Right cardiac atrium (tissue), 5 donors: Measurements from ENCODE around the gene B4GALNT1. TPM values are rescaled to one million over a fixed set of nuclear protein-coding genes. Genes with fewer than 3 reads are reported as not detected.
A peak's percentile ranks its signal among the peaks of the same experiment; 100 is the strongest.
"Not testable (repeated sequence)": the region's sequence is repeated elsewhere in the genome, so short reads cannot be mapped to it uniquely, and the experiment has no call there.

Source experiments
- ATAC-seq, 2 donors: fragments of 200-7000 bp; cut with Tn5 transposase; one replicate each; pipeline versions ENCODE4 v1.8.0 to v1.9.1; 2020; ENCODE audit warnings: moderate library complexity in 2 of 2, mild to moderate bottlenecking in 1 of 2
- DNase-seq, 3 donors: peaks; one replicate each; pipeline ENCODE4 v3.0.0-alpha.2; 2020
- H3K27ac ChIP-seq: one replicate; pipeline ENCODE4 v1.5.1; 2013; ENCODE audit warnings: mild to moderate bottlenecking, low read length, control low read depth, moderate library complexity
- H3K27me3 ChIP-seq: one replicate; pipeline ENCODE4 v1.6.1; 2013; ENCODE audit not compliant: control insufficient read depth, insufficient read depth
- H3K4me1 ChIP-seq: one replicate; pipeline ENCODE4 v1.6.1; 2013; ENCODE audit warnings: low read length; ENCODE audit not compliant: control insufficient read depth, insufficient read depth
- H3K4me3 ChIP-seq: one replicate; pipeline ENCODE4 v1.5.1; 2013; ENCODE audit warnings: low read length, control low read depth
- H3K9me3 ChIP-seq: one replicate; pipeline ENCODE4 v1.6.1; 2013; ENCODE audit warnings: low read length; ENCODE audit not compliant: control insufficient read depth
- WGBS: extraction: QIAGEN DNeasy Blood & Tissue Kit; methylation state at CpG from one replicate; pipeline ENCODE4 v1.1.7; 2013; 5-methylcytosine and 5-hydroxymethylcytosine counted together
- intact Hi-C, 4 donors: fragments of 100-400 bp; cut with DNase I; formaldehyde crosslinking; loops; one replicate each; pipeline versions ENCODE4 v1.11.0 to v1.14.0; 2022 to 2023
- polyA plus RNA-seq: library from polyadenylated mRNA; stranded (reverse); fragments of 200-250 nt; gene quantifications from one replicate; pipeline ENCODE4 v1.2.3, GENCODE V29; 2013
- total RNA-seq, 4 donors: library from RNA; stranded (reverse); fragmentation: NEBNext Ultra II Directional; extraction: Animal tissue kit (Norgen Biotek cat#: 25700); gene quantifications; one replicate each; pipeline ENCODE4 v1.2.1, GENCODE V29; 2021
- donor health status: healthy with polysubstance abuse.
- donor health status: DM: no; HTN: yes; CAD: no.
- donor health status: DM: no; HTN: no; CAD: no.
- donor health status: DM: no; HTN: yes; CAD: no; lungs with severe emphysema.
- donor health status: DM: yes; HTN: yes; CAD: no.

The B4GALNT1 gene
- total and polyA plus RNA-seq, 5 donors, result 1.2 to 3.3 (median 2.3) TPM

DNA sequence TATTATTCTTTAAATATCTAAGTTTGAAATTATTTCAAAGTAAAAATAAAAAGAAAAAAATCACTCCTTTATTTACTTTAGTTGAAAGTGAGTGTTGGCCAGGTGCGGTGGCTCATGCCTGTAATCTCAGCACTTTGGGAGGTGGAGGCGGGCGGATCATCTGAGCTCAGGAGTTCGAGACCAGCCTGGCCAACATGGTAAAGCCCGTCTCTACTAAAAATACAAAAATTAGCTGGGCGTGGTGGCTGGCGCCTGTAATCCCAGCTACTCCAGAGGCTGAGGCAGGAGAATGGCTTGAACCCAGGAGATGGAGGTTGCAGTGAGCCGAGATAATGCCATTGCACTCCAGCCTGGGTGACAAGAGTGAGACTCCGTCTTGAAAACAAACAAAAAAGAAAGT, 3.7 kb upstream of the B4GALNT1 start:
- DNase-seq, H3K4me3 ChIP-seq, ATAC-seq, intact Hi-C loops, H3K9me3 ChIP-seq, H3K27ac ChIP-seq, H3K27me3 ChIP-seq, H3K4me1 ChIP-seq: not testable (repeated sequence)
- 81% methylated on average over 9 of the region's 9 CpGs for WGBS

DNA sequence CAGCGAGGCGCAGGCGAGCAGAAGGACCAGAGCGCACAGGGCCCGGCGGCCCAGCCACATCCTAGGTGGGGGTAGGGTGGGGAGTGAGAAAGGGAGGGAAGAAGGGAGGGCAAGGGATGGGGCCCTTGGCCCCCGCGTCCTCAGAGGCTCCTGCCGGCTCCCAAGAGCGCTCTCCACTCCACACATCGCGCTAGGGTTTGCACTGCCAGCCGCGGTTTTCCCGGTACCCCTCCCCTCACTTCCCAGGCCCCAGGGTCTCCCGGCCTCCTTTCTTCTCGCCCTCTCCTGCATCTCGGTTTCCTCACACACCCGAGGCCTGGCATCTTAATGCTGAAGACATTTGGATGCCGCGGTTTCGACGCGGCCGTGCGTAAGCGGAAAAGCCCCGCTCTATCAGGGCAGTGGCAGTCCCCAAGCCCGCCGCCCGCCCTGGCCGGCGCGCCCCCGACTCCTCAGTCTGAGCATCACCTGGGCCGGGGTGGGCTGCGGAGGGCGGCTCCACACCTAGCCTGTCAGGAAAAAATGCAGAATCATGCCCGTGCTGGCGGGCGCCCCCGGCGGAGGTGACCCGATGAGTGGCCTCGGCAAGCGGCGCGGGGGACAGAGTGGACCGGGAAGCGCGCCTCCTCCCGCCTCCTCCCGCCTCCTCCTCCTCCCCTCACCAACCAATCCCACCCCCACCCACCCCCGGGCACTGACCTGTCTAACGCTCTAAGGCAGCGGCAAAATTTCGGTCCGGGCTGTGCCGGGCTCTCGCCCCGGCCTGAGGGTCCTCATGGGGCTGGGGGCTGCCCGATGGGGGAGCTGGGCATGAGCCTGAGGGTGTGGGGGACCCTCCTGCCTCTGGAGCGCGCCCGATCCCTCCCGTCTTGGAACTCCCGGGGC, 686 bp downstream of the B4GALNT1 start:
- Histone ChIP-seq H3K27ac (no peak overlapping the region), H3K27me3 (no peaks in the 10 kb centered on the region), H3K9me3 (no peaks in the 10 kb centered on the region), H3K4me1 (no peaks in the 10 kb centered on the region), H3K4me3 (peak overlapping the region; percentile 50)
- WGBS, result 1% methylated on average over 67 of the region's 67 CpGs
- DNase-seq, result peak in 2 of 3 donors; percentile 59 to 60
- intact Hi-C loops, result no loop called here
- ATAC-seq, result peak; percentile 34 to 57

DNA sequence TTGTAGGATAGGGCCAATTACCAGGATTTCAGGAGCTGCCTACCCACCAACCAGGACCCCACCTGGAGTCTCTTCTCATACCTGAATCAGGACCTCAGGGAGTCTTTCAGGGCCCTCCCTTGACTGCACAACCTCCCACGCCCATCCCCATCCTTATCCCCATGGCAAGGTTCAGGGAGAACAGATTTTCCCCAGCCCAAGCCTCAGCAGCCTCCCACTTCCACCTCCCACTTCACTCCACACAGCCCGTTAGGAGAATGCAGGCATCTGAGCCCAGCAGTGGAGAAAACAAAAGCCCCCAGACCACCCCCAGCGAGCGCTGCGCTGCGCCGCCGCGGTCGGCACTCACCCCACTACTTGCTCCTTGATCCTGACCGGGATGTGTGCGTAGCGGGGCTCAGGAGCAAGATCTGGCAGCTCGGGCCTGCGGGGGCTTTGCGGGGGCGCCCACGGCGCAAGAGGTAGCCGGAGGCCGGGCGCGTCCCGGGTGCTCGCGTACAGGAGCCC, 1.4 kb downstream of the B4GALNT1 start:
- intact Hi-C loops, result no loop called here
- 12% methylated on average over 26 of the region's 26 CpGs for WGBS
- no peak for ATAC-seq
- Histone ChIP-seq H3K27ac (no peak overlapping the region), H3K4me3 (peak overlapping the region; percentile 50), H3K9me3 (no peaks in the 10 kb centered on the region), H3K27me3 (no peaks in the 10 kb centered on the region), H3K4me1 (no peaks in the 10 kb centered on the region)
- peak in 1 of 3 donors; percentile 46 for DNase-seq

DNA sequence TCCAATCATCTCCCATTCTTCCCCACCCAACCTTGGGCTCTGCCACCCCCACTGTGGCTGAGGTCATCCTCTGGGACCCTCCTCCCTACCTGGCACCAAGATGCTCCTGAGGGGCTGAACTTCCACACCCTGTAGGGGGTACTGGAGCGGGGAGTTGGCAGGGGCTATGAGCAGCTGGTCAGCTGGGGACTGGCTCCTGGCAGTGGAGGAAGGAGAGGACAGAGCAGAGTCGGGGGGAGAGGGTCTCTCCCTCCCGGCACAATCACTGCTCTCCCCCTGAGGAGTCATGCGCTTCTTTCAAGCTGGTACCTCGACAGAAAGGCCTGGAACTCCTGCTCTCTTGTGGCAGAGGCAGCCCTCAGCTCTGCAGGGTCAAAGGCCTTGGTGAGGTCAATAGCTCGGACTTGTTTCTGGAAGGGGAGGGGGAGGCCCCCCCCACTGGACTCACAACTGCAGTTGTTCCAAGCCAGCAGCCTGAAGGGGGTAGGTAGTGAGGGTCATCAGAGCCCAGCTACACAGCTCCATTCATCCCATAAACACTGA, 2.0 kb downstream of the B4GALNT1 start:
- Histone ChIP-seq H3K27ac (no peak overlapping the region), H3K9me3 (no peaks in the 10 kb centered on the region), H3K4me1 (no peaks in the 10 kb centered on the region), H3K4me3 (no peak overlapping the region), H3K27me3 (no peaks in the 10 kb centered on the region)
- DNase-seq (no peak), ATAC-seq (no peak)
- intact Hi-C loops, result no loop called here
- 59% methylated on average over 6 of the region's 6 CpGs for WGBS

GRCh38 chr12:57629897-57630471, 3.0 kb downstream of the B4GALNT1 start:
- no peak for DNase-seq
- no peaks in the 10 kb centered on the region for H3K4me1 ChIP-seq
- H3K27ac ChIP-seq, result no peak overlapping the region
- ATAC-seq, result no peak
- H3K9me3 ChIP-seq, result no peaks in the 10 kb centered on the region
- WGBS, result 86% methylated on average over 5 of the region's 5 CpGs
- H3K27me3 ChIP-seq, result no peaks in the 10 kb centered on the region
- intact Hi-C loops, result loop anchor here in 1 of 4 donors (10.0 kb wide), 1 partner anchor 165 kb away; no protein-coding TSS in a partner anchor
- H3K4me3 ChIP-seq, result no peak overlapping the region

GRCh38 chr12:57628280-57629191, 4.5 kb downstream of the B4GALNT1 start:
- Histone ChIP-seq H3K4me3 (no peak overlapping the region), H3K27ac (no peak overlapping the region), H3K4me1 (no peaks in the 10 kb centered on the region), H3K9me3 (no peaks in the 10 kb centered on the region), H3K27me3 (no peaks in the 10 kb centered on the region)
- peak in 1 of 3 donors; percentile 35 for DNase-seq
- intact Hi-C loops, result loop anchor here in 1 of 4 donors (10.0 kb wide), 1 partner anchor 164 kb away; no protein-coding TSS in a partner anchor
- 60% methylated on average over 29 of the region's 29 CpGs for WGBS
- ATAC-seq, result no peak

- Histone ChIP-seq H3K4me3 (no peak overlapping the region), H3K27ac (no peak overlapping the region), H3K4me1 (no peaks in the 10 kb centered on the region), H3K27me3 (no peaks in the 10 kb centered on the region), H3K9me3 (no peaks in the 10 kb centered on the region)
- intact Hi-C loops, result loop anchor here in 1 of 4 donors (10.0 kb wide), 1 partner anchor 163 kb away; no protein-coding TSS in a partner anchor
- DNase-seq, result peak in 2 of 3 donors; percentile 52 to 59
- ATAC-seq, result no peak
- 19% methylated on average over 67 of the region's 67 CpGs for WGBS
Observed at GRCh38 chr12:57627501-57628279, 5.3 kb downstream of the B4GALNT1 start.

- DNase-seq (no peak), ATAC-seq (no peak)
- H3K4me3 ChIP-seq, result no peak overlapping the region
- H3K27ac ChIP-seq, result no peak overlapping the region
- no peaks in the 10 kb centered on the region for H3K4me1 ChIP-seq
- intact Hi-C loops, result loop anchor here in 1 of 4 donors (10.0 kb wide), 1 partner anchor 162 kb away; no protein-coding TSS in a partner anchor
- no peaks in the 10 kb centered on the region for H3K9me3 ChIP-seq
- 42% methylated on average over 9 of the region's 9 CpGs for WGBS
- H3K27me3 ChIP-seq, result no peaks in the 10 kb centered on the region
Observed at GRCh38 chr12:57626921-57627445, 6.0 kb downstream of the B4GALNT1 start.

- no peaks in the 10 kb centered on the region for H3K4me1 ChIP-seq
- no peaks in the 10 kb centered on the region for H3K27me3 ChIP-seq
- intact Hi-C loops, result loop anchor here in 1 of 4 donors (10.0 kb wide), 1 partner anchor 162 kb away; no protein-coding TSS in a partner anchor
- WGBS, result 53% methylated on average over 13 of the region's 13 CpGs
- ATAC-seq (no peak), DNase-seq (peak in 1 of 3 donors; percentile 19)
- no peaks in the 10 kb centered on the region for H3K9me3 ChIP-seq
- H3K27ac ChIP-seq, result no peak overlapping the region
- H3K4me3 ChIP-seq, result no peak overlapping the region
Observed at GRCh38 chr12:57626111-57626920, 6.7 kb downstream of the B4GALNT1 start.
